ENCODE measurements around the gene MAP3K9. TPM values are rescaled to one million over a fixed set of nuclear protein-coding genes. Genes with fewer than 3 reads are reported as not detected.

Gene MAP3K9
- total RNA-seq, 4 donors from 2014 or later: 0.29 to 2.8 (median 1.2) TPM

- Histone ChIP-seq H3K27me3 (no peaks in the 10 kb centered on the region), H3K4me1 (no peaks in the 10 kb centered on the region), H3K36me3 (no peaks in the 10 kb centered on the region), H3K27ac (no peak overlapping the region), H3K9me3 (no peaks in the 10 kb centered on the region), H3K4me3 (no peak overlapping the region)
- TF ChIP-seq CTCF (IDR thresholded peaks at IDR 0.05) (no peak), POLR2A (IDR thresholded peaks at IDR 0.05) (no peak)
- intact Hi-C loops (cut with DNase I; ENCODE audit: low total_unique reads): no loop called here
- DNase-seq: no peak
These were observed 113.3 kb downstream of the MAP3K9 start for GRCh38 chr14:70696026-70696425.

- TF ChIP-seq CTCF (IDR thresholded peaks at IDR 0.05): no peak
- TF ChIP-seq POLR2A (IDR thresholded peaks at IDR 0.05): no peak
- intact Hi-C loops (cut with DNase I; ENCODE audit: low total_unique reads): no loop called here
- DNase-seq: no peak
These were observed 117.1 kb downstream of the MAP3K9 start for GRCh38 chr14:70692210-70692609.

GRCh38 chr14:70685474-70686197 is 123.7 kb downstream of the MAP3K9 start:
- no peak overlapping the region for H3K27ac ChIP-seq
- no peak overlapping the region for H3K4me3 ChIP-seq
- H3K27me3 ChIP-seq: no peaks in the 10 kb centered on the region
- intact Hi-C loops (cut with DNase I; ENCODE audit: low total_unique reads): no loop called here
- no peak for DNase-seq
- TF ChIP-seq CTCF (IDR thresholded peaks at IDR 0.05): no peak
- TF ChIP-seq POLR2A (IDR thresholded peaks at IDR 0.05): no peak
- H3K9me3 ChIP-seq: no peaks in the 10 kb centered on the region
- H3K4me1 ChIP-seq: no peaks in the 10 kb centered on the region
- no peaks in the 10 kb centered on the region for H3K36me3 ChIP-seq

More at GRCh38 chr14:70692210-70692609, 117.1 kb downstream of the MAP3K9 start:
- no peak overlapping the region for H3K4me3 ChIP-seq
- H3K9me3 ChIP-seq: no peaks in the 10 kb centered on the region
- no peaks in the 10 kb centered on the region for H3K27me3 ChIP-seq
- no peaks in the 10 kb centered on the region for H3K4me1 ChIP-seq
- H3K36me3 ChIP-seq: no peaks in the 10 kb centered on the region
- no peak overlapping the region for H3K27ac ChIP-seq

GRCh38 chr14:70683983-70684382 is 125.3 kb downstream of the MAP3K9 start:
- H3K9me3 ChIP-seq: no peaks in the 10 kb centered on the region
- DNase-seq: no peak
- no peaks in the 10 kb centered on the region for H3K27me3 ChIP-seq
- TF ChIP-seq CTCF (IDR thresholded peaks at IDR 0.05) (no peak), POLR2A (IDR thresholded peaks at IDR 0.05) (no peak)
- H3K4me1 ChIP-seq: no peaks in the 10 kb centered on the region
- no peaks in the 10 kb centered on the region for H3K36me3 ChIP-seq
- no peak overlapping the region for H3K4me3 ChIP-seq
- no peak overlapping the region for H3K27ac ChIP-seq
- intact Hi-C loops (cut with DNase I; ENCODE audit: low total_unique reads): no loop called here

- intact Hi-C loops (cut with DNase I; ENCODE audit: low total_unique reads): no loop called here
- DNase-seq: no peak
- H3K4me1 ChIP-seq: no peaks in the 10 kb centered on the region
These were observed 128.6 kb downstream of the MAP3K9 start for GRCh38 chr14:70680748-70681147.

More at GRCh38 chr14:70680748-70681147, 128.6 kb downstream of the MAP3K9 start:
- TF ChIP-seq CTCF (IDR thresholded peaks at IDR 0.05) (no peak), POLR2A (IDR thresholded peaks at IDR 0.05) (no peak)
- H3K27ac ChIP-seq: no peak overlapping the region
- H3K36me3 ChIP-seq: no peaks in the 10 kb centered on the region
- no peaks in the 10 kb centered on the region for H3K27me3 ChIP-seq
- no peak overlapping the region for H3K4me3 ChIP-seq
- H3K9me3 ChIP-seq: no peaks in the 10 kb centered on the region
